HG03457 (cell line): ENCODE results near the gene C11orf68.
"Not testable (repeated sequence)": the region's sequence is repeated elsewhere in the genome, so short reads cannot be mapped to it uniquely, and the experiment has no call there.

Experiments used
- ATAC-seq: cut with Tn5 transposase; IDR thresholded peaks from one replicate; pipeline ENCODE4 v1.9.1; 2021; ENCODE audit warnings: moderate number of reproducible peaks; ENCODE audit not compliant: unreplicated experiment

The C11orf68 gene

GRCh38 chr11:65918211-65919140 is at the start of gene C11orf68:
TSS of gene C11orf68 (minus strand) at chr11:65919062. CDS start at chr11:65919031, 31 bp downstream.
- peak; percentile 38 for ATAC-seq

- no peak for ATAC-seq
These were observed 48.6 kb upstream of the C11orf68 start for GRCh38 chr11:65967329-65967934.

DNA sequence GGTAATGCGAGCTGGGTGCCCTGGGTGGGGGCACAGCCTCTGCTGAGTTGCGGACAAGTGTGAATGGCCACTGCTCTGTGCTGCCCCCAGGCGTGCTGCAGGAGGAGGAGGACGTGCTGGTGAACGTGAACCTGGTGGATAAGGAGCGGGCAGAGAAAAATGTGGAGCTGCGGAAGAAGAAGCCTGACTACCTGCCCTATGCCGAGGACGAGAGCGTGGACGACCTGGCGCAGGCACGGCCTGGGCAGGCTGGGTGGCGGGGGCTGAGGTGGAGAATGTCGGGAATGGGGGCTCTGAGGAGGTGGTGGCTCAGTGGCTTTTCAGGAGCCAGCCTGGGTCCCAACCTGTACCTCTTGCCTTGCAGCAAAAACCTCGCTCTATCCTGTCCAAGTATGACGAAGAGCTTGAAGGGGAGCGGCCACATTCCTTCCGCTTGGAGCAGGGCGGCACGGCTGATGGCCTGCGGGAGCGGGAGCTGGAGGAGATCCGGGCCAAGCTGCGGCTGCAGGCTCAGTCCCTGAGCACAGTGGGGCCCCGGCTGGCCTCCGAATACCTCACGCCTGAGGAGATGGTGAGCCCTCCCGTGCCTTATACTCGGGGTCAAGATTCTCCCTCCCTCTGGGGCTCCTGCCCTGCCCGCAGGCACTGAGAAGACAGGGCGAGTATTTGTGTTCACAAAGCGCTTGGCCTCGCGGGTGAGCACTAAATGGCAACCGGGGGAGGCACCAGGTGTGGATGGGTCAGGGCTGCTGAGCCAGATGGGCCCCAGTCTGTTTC is 47.3 kb upstream of the C11orf68 start:
- ATAC-seq: no peak

- no peak for ATAC-seq
These were observed 46.0 kb upstream of the C11orf68 start for GRCh38 chr11:65964906-65965305.

DNA sequence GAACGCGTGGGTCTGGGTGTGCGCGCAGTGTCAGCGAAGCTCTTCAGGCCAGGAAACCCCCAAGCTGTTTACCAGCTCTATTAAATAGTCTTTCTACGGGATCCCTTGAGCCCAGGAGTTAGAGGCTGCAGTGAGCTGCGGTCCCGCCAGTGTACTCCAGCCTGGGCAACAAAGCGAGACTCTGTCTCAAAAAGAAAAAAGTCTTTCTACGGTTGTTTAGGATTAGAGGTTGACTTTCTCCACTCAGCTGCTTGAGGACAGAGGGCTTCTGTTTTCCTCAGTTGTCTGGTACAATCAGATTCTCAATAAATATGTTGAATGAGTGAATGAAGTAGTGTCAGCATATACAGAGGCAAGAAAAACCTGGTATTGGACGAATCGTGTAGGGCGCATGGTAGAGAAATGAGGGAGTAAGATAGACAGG is 43.3 kb upstream of the C11orf68 start:
- ATAC-seq: no peak

DNA sequence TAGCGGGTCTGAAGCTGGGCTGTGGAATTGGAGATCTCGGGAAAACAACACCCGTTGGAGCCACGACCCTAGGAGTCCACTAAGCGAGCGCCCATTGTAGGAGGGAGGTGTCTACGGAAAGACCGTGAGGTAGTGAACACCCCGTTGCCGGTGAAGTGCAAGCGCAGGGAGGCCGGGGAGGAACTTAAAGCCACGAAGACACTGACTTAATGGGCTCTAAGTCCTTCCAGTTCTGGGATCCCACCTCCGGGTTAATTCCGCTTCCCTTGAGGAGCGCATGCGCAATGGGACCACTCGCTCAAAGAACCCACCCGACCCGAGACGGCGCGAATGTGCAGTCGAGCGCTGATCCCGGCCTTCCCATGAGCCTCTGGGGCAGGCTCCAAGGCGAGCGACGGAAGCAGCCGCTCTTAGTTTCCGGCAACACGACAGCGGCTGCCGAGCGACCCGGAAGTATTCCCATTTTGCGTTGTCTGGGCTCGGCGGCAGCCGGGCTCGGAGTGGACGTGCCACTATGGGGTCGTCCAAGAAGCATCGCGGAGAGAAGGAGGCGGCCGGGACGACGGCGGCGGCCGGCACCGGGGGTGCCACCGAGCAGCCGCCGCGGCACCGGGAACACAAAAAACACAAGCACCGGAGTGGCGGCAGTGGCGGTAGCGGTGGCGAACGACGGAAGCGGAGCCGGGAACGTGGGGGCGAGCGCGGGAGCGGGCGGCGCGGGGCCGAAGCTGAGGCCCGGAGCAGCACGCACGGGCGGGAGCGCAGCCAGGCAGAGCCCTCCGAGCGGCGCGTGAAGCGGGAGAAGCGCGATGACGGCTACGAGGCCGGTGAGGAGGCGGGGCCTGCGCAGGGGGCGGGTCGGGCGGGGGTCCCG is 42.6 kb upstream of the C11orf68 start, which contains the start of gene SART1:
TSS of gene SART1 (plus strand) at position 468 of the 874 bp plus-strand sequence. CDS start at position 515, 47 bp downstream.
- ATAC-seq: peak; percentile 63

GRCh38 chr11:65960824-65961266 is 42.0 kb upstream of the C11orf68 start:
- ATAC-seq: no peak

GRCh38 chr11:65958774-65959420 is 40.0 kb upstream of the C11orf68 start:
- no peak for ATAC-seq

DNA sequence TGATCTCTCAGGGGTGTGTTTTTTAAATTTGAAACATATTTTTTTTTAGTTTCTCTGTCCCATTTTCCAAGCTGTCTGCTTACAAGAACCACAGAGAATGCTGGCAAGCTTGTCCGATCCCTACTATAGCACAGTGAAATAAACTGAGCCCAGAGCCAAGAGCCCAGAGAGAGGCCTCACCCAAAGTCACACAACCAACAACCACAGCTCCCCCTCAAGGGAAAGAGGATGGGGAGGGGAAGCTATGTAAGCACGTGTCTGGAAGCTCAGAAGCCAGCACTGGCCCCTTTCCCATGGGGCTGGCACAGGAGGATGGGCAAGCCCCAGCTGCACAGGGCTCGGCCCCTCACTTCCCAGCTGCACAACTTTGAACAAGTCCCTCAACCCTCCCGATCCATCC is 39.4 kb upstream of the C11orf68 start:
- no peak for ATAC-seq

- ATAC-seq: no peak
These were observed 35.9 kb upstream of the C11orf68 start for GRCh38 chr11:65954771-65955170.

GRCh38 chr11:65953471-65953870 is 34.6 kb upstream of the C11orf68 start:
- no peak for ATAC-seq

GRCh38 chr11:65952052-65952521 is 33.2 kb upstream of the C11orf68 start:
- ATAC-seq: no peak

DNA sequence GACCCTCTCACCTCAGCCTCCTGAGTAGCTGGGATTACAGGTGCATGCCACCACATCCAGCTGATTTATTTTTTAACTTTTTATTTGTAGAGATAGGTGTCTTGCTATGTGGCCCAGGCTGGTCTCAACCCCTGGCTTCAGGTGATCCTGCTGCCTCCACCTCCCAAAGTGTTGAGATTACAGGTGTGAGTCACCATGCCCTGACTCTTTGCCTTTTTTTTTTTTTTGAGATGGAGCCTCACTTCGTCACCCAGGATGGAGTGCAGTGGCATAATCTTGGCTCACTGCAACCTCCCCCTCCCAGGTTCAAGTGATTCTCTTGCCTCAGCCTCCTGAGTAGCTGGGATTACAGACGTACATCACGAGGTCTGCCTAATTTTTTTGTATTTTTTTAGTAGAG is 32.8 kb upstream of the C11orf68 start:
- not testable (repeated sequence) for ATAC-seq

GRCh38 chr11:65950711-65951110 is 31.8 kb upstream of the C11orf68 start:
- not testable (repeated sequence) for ATAC-seq

GRCh38 chr11:65947603-65948125 is 28.8 kb upstream of the C11orf68 start:
- no peak for ATAC-seq

DNA sequence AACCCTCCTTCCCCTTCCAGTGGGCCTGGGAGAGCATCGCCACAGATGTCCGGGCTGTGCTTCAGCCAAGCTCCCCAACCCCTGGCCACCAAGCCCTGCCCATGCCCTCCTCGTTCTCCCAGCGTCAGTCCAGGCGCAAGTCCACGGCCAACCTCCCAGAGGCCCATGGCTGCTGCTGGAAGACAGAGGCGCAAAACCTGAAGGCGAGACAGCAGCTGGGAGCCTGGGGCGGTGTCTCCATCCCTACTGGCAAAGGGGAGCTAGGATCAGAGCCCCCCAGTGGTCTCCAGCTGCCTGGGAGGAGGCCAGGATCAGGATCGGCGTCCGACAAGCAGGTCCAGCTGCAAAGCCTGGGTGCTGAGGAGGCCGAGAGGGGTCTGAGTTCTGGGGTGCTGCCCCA is 28.3 kb upstream of the C11orf68 start:
- no peak for ATAC-seq

GRCh38 chr11:65946655-65947054 is 27.8 kb upstream of the C11orf68 start:
- ATAC-seq: no peak

DNA sequence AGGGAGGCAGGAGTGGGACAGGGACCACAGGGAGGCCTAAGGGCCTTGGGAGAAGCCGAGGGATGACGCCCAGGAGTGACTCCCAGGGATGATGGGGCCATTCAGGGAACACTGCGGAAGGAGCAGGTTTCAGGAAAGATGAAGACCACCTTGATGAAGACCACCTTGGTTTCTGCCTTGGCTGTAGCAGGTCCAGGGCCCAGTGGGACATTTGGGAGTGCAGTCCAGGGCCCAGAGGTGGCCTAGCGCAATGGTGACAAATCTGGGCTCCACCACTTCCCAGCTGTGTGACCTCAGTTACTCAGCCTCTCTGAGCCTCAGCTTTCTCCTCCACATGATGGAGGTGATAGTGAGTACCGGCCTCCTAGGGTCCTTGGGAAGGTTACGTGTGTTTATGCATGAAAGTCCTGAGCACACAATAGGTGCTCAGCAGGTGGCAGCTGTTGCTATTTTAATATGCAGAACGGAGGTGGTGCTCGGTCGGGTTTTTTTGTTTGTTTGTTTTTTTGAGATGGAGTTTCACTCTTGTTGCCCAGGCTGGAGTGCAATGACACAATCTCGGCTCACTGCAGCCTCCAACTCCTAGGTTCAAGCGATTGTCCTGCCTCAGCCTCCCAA is 27.2 kb upstream of the C11orf68 start:
- no peak for ATAC-seq

- no peak for ATAC-seq
These were observed 26.6 kb upstream of the C11orf68 start, which contains the start of gene TSGA10IP for GRCh38 chr11:65945430-65945911. TSS of gene TSGA10IP (plus strand) at chr11:65945480. CDS start at chr11:65945676, 196 bp downstream.
